Activated CD4-positive, alpha-beta memory T cell treated with anti-CD3 and anti-CD28 coated beads, Interleukin-2, amount 10 ng/mL, durations not matched to agents 7 days and 5 days (primary cell): ENCODE results near the gene ATF5. TPM values are rescaled to one million over a fixed set of nuclear protein-coding genes. Genes with fewer than 3 reads are reported as not detected.
"Not testable (repeated sequence)": the region's sequence is repeated elsewhere in the genome, so short reads cannot be mapped to it uniquely, and the experiment has no call there.

ENCODE experiments used
- CTCF ChIA-PET: fragments of 350-600 bp; sonication (Branson Sonifier 250); formaldehyde crosslinking; loops from one replicate; lab custom pipeline; 2021; ENCODE audit warnings: antibody characterized with exemption, inconsistent platforms; lab: Charles Lee
- POLR2A ChIA-PET: fragments of 350-600 bp; sonication (Branson Sonifier 250); formaldehyde crosslinking; loops from one replicate; lab custom pipeline; 2021; ENCODE audit warnings: antibody characterized with exemption; lab: Charles Lee
- DNase-seq: peaks from one replicate; pipeline ENCODE4 v3.0.0-alpha.2; 2020
- H3K27ac Mint-ChIP-seq: one replicate; pipeline ENCODE4 v1.8.0; 2021; ENCODE audit warnings: mild to moderate bottlenecking, mixed read lengths
- H3K27me3 Mint-ChIP-seq: one replicate; pipeline ENCODE4 v1.8.0; 2021; ENCODE audit warnings: mixed read lengths
- H3K36me3 Mint-ChIP-seq: one replicate; pipeline ENCODE4 v1.8.0; 2021; ENCODE audit warnings: low read depth, mixed read lengths
- H3K4me1 Mint-ChIP-seq: one replicate; pipeline ENCODE4 v1.8.0; 2021; ENCODE audit warnings: mixed read lengths
- H3K4me3 Mint-ChIP-seq: one replicate; pipeline ENCODE4 v1.8.0; 2021; ENCODE audit warnings: mild to moderate bottlenecking, mixed read lengths
- H3K9me3 Mint-ChIP-seq: one replicate; pipeline ENCODE4 v1.8.0; 2021; ENCODE audit warnings: mixed read lengths
- total RNA-seq, 2 experiments: library from RNA; stranded (reverse); gene quantifications; one replicate each; pipeline ENCODE4 v1.2.3, GENCODE V29; 2021

Gene ATF5
- total RNA-seq, 2 experiments from 2014 or later = 19.6 to 20.0 TPM

- H3K27me3 Mint-ChIP-seq = peaks cover 17% of the 10 kb centered on the region
- POLR2A ChIA-PET = no interaction called here
- no peaks in the 10 kb centered on the region for H3K36me3 Mint-ChIP-seq
- no peak overlapping the region for H3K4me3 Mint-ChIP-seq
- peaks cover 3% of the 10 kb centered on the region for H3K4me1 Mint-ChIP-seq
- H3K9me3 Mint-ChIP-seq = no peaks in the 10 kb centered on the region
- CTCF ChIA-PET = interaction anchor here (1.4 kb wide), 1 partner anchor 13 kb away, joined by 6 read pairs; no protein-coding TSS in a partner anchor
- H3K27ac Mint-ChIP-seq = no peak overlapping the region
- no peak for DNase-seq
These were observed 21.0 kb downstream of the ATF5 start for GRCh38 chr19:49949742-49950589.

GRCh38 chr19:49950590-49950948 lies 21.6 kb downstream of the ATF5 start:
- CTCF ChIA-PET = interaction anchor here (1.4 kb wide), 1 partner anchor 13 kb away, joined by 6 read pairs; no protein-coding TSS in a partner anchor
- Mint-ChIP-seq H3K9me3 (no peaks in the 10 kb centered on the region), H3K4me1 (peaks cover 3% of the 10 kb centered on the region), H3K27me3 (peaks cover 16% of the 10 kb centered on the region), H3K27ac (no peak overlapping the region), H3K4me3 (no peak overlapping the region), H3K36me3 (no peaks in the 10 kb centered on the region)
- POLR2A ChIA-PET = no interaction called here
- DNase-seq = no peak

GRCh38 chr19:49950956-49951526 lies 22.0 kb downstream of the ATF5 start:
- H3K4me3 Mint-ChIP-seq = no peak overlapping the region
- no peaks in the 10 kb centered on the region for H3K9me3 Mint-ChIP-seq
- no peak overlapping the region for H3K27ac Mint-ChIP-seq
- CTCF ChIA-PET = no interaction called here
- POLR2A ChIA-PET = no interaction called here
- H3K4me1 Mint-ChIP-seq = peaks cover 3% of the 10 kb centered on the region
- no peaks in the 10 kb centered on the region for H3K36me3 Mint-ChIP-seq
- H3K27me3 Mint-ChIP-seq = peaks cover 16% of the 10 kb centered on the region
- no peak for DNase-seq

GRCh38 chr19:49951806-49952478 lies 22.9 kb downstream of the ATF5 start:
- ChIA-PET POLR2A (no interaction called here), CTCF (no interaction called here)
- H3K36me3 Mint-ChIP-seq = no peaks in the 10 kb centered on the region
- no peak overlapping the region for H3K4me3 Mint-ChIP-seq
- peaks cover 16% of the 10 kb centered on the region for H3K27me3 Mint-ChIP-seq
- DNase-seq = no peak
- no peak overlapping the region for H3K27ac Mint-ChIP-seq
- peaks cover 3% of the 10 kb centered on the region for H3K4me1 Mint-ChIP-seq
- H3K9me3 Mint-ChIP-seq = no peaks in the 10 kb centered on the region

- Mint-ChIP-seq H3K9me3 (no peaks in the 10 kb centered on the region), H3K27ac (no peak overlapping the region), H3K27me3 (peaks cover 16% of the 10 kb centered on the region), H3K4me3 (no peak overlapping the region), H3K36me3 (no peaks in the 10 kb centered on the region), H3K4me1 (peaks cover 3% of the 10 kb centered on the region)
- POLR2A ChIA-PET = no interaction called here
- no peak for DNase-seq
- CTCF ChIA-PET = no interaction called here
These were observed 23.5 kb downstream of the ATF5 start for GRCh38 chr19:49952479-49952836.

- no peak for DNase-seq
- Mint-ChIP-seq H3K27me3 (peaks cover 16% of the 10 kb centered on the region), H3K4me1 (peaks cover 3% of the 10 kb centered on the region), H3K4me3 (no peak overlapping the region), H3K36me3 (no peaks in the 10 kb centered on the region), H3K27ac (no peak overlapping the region), H3K9me3 (no peaks in the 10 kb centered on the region)
- ChIA-PET POLR2A (no interaction called here), CTCF (interaction anchor here (2.1 kb wide), 1 partner anchor 14 kb away, joined by 6 read pairs; no protein-coding TSS in a partner anchor)
These were observed 23.9 kb downstream of the ATF5 start for GRCh38 chr19:49952906-49953305.

GRCh38 chr19:49953416-49953815 lies 24.4 kb downstream of the ATF5 start:
- POLR2A ChIA-PET = no interaction called here
- CTCF ChIA-PET = interaction anchor here (2.1 kb wide), 1 partner anchor 14 kb away, joined by 6 read pairs; no protein-coding TSS in a partner anchor
- Mint-ChIP-seq H3K36me3 (no peaks in the 10 kb centered on the region), H3K9me3 (no peaks in the 10 kb centered on the region), H3K27me3 (peaks cover 16% of the 10 kb centered on the region), H3K4me3 (no peak overlapping the region), H3K4me1 (peaks cover 3% of the 10 kb centered on the region), H3K27ac (no peak overlapping the region)
- no peak for DNase-seq

GRCh38 chr19:49954092-49954829 lies 25.3 kb downstream of the ATF5 start:
- H3K4me3 Mint-ChIP-seq = no peak overlapping the region
- H3K27me3 Mint-ChIP-seq = peaks cover 16% of the 10 kb centered on the region
- H3K27ac Mint-ChIP-seq = no peak overlapping the region
- CTCF ChIA-PET = interaction anchor here (2.1 kb wide), 1 partner anchor 15 kb away, joined by 6 read pairs; no protein-coding TSS in a partner anchor
- H3K4me1 Mint-ChIP-seq = peaks cover 3% of the 10 kb centered on the region
- H3K9me3 Mint-ChIP-seq = no peaks in the 10 kb centered on the region
- DNase-seq = no peak
- no peaks in the 10 kb centered on the region for H3K36me3 Mint-ChIP-seq
- POLR2A ChIA-PET = no interaction called here

- ChIA-PET CTCF (interaction anchor here (2.1 kb wide), 1 partner anchor 16 kb away, joined by 6 read pairs; no protein-coding TSS in a partner anchor), POLR2A (no interaction called here)
- peaks cover 3% of the 10 kb centered on the region for H3K4me1 Mint-ChIP-seq
- H3K27ac Mint-ChIP-seq = no peak overlapping the region
- H3K9me3 Mint-ChIP-seq = no peaks in the 10 kb centered on the region
- H3K36me3 Mint-ChIP-seq = no peaks in the 10 kb centered on the region
- no peak overlapping the region for H3K4me3 Mint-ChIP-seq
- no peak for DNase-seq
- peaks cover 16% of the 10 kb centered on the region for H3K27me3 Mint-ChIP-seq
These were observed 25.9 kb downstream of the ATF5 start for GRCh38 chr19:49954933-49955332.

- H3K36me3 Mint-ChIP-seq = no peaks in the 10 kb centered on the region
- ChIA-PET CTCF (no interaction called here), POLR2A (no interaction called here)
- H3K27me3 Mint-ChIP-seq = peaks cover 16% of the 10 kb centered on the region
- DNase-seq = no peak
- no peaks in the 10 kb centered on the region for H3K9me3 Mint-ChIP-seq
- no peak overlapping the region for H3K27ac Mint-ChIP-seq
- peaks cover 3% of the 10 kb centered on the region for H3K4me1 Mint-ChIP-seq
- H3K4me3 Mint-ChIP-seq = no peak overlapping the region
These were observed 27.1 kb downstream of the ATF5 start for GRCh38 chr19:49956115-49956495.

- no peak overlapping the region for H3K4me3 Mint-ChIP-seq
- ChIA-PET CTCF (no interaction called here), POLR2A (no interaction called here)
- peaks cover 16% of the 10 kb centered on the region for H3K27me3 Mint-ChIP-seq
- no peaks in the 10 kb centered on the region for H3K36me3 Mint-ChIP-seq
- peaks cover 3% of the 10 kb centered on the region for H3K4me1 Mint-ChIP-seq
- DNase-seq = no peak
- H3K9me3 Mint-ChIP-seq = peaks cover 2% of the 10 kb centered on the region
- H3K27ac Mint-ChIP-seq = no peak overlapping the region
These were observed 28.4 kb downstream of the ATF5 start for GRCh38 chr19:49957262-49957915.

- DNase-seq, POLR2A ChIA-PET, H3K9me3 Mint-ChIP-seq, H3K4me1 Mint-ChIP-seq, H3K27ac Mint-ChIP-seq, H3K36me3 Mint-ChIP-seq, CTCF ChIA-PET, H3K4me3 Mint-ChIP-seq: not testable (repeated sequence)
- H3K27me3 Mint-ChIP-seq = peaks cover 12% of the 10 kb centered on the region
These were observed 29.1 kb downstream of the ATF5 start for GRCh38 chr19:49958144-49958543.
